Skeletal muscle tissue (tissue), 4 donors: ENCODE results near the gene ENTR1. TPM values are rescaled to one million over a fixed set of nuclear protein-coding genes. Genes with fewer than 3 reads are reported as not detected.

Experiments
- H3K27ac ChIP-seq: one replicate; pipeline ENCODE4 v1.7.0; 2013; ENCODE audit warnings: mild to moderate bottlenecking, low read depth, low read length, inconsistent platforms
- H3K27me3 ChIP-seq, 3 donors: one replicate each; pipeline ENCODE4 v1.7.0; 2013; ENCODE audit warnings: low read length in 3 of 3; ENCODE audit not compliant: control insufficient read depth in 3 of 3, insufficient read depth in 3 of 3
- H3K36me3 ChIP-seq, 3 donors: one replicate each; pipeline ENCODE4 v1.7.0; 2013; ENCODE audit warnings: low read length in 3 of 3; ENCODE audit not compliant: control insufficient read depth in 3 of 3, insufficient read depth in 3 of 3
- H3K4me1 ChIP-seq, 3 donors: one replicate each; pipeline ENCODE4 v1.7.0; 2013; ENCODE audit warnings: low read length in 3 of 3, mild to moderate bottlenecking in 3 of 3; ENCODE audit not compliant: control insufficient read depth in 3 of 3, insufficient read depth in 3 of 3
- H3K4me3 ChIP-seq, 3 donors: one replicate each; pipeline ENCODE4 v1.7.0; 2013; ENCODE audit warnings: low read length in 3 of 3
- H3K9ac ChIP-seq, 3 donors: one replicate each; pipeline ENCODE4 v1.7.0; 2013; ENCODE audit warnings: low read length in 3 of 3, mild to moderate bottlenecking in 3 of 3, moderate library complexity in 2 of 3, low read depth in 1 of 3
- H3K9me3 ChIP-seq, 3 donors: one replicate each; pipeline ENCODE4 v1.7.0; 2013; ENCODE audit warnings: low read length in 3 of 3; ENCODE audit not compliant: control insufficient read depth in 3 of 3
- total RNA-seq: library from RNA; depleted of rRNA; stranded (reverse); fragments of >200 nt; gene quantifications from one replicate; pipeline ENCODE4 v1.2.3, GENCODE V29; 2014
- donor health status: Osteomylitis.

The ENTR1 gene
- total RNA-seq, 1 donor from 2014 or later: 7.8 TPM

DNA sequence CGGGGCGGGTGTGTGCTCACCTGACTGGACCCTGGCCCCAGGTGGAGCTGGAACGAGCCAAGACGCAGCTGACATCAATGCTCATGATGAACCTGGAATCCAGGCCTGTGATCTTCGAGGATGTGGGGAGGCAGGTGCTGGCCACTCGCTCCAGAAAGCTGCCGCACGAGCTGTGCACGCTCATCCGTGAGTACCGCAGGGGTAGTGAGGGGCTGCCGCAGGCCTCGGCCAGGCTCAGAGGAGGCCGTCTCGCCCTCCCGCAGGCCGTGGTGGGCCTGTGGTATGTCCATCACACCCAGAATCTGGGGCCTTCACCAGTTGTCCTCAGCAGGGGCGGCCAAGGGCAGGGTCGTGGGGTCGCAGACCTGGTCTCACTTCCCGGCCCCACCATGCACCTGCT is 11.4 kb upstream of the ENTR1 start:
- Histone ChIP-seq H3K27ac (no peak overlapping the region), H3K9me3 (no peaks in the 10 kb centered on the region), H3K4me1 (no peaks in the 10 kb centered on the region), H3K27me3 (no peaks in the 10 kb centered on the region), H3K9ac (no peak overlapping the region), H3K4me3 (no peak overlapping the region), H3K36me3 (peaks cover 64 to 76% (median 64%) of the 10 kb centered on the region in 3 donors)

DNA sequence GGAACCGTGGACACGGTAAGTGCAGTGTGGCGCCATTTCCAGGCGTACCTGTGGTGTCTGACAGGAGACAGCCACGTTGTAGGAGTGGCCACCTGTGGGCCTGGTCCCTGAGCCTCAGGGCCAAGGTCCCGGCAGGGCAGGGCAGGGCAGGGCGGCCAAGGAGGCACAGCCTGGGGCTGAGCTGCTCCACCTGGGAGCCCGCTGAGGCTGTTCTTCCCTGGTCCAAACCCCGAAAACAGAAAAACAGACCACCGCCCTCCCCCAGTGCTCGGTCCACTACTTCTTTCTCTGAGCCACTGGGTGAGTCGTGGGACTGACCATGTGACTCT is 8.6 kb upstream of the ENTR1 start:
- Histone ChIP-seq H3K36me3 (peaks cover 80 to 88% (median 81%) of the 10 kb centered on the region in 3 donors), H3K9me3 (no peaks in the 10 kb centered on the region), H3K9ac (no peak overlapping the region), H3K4me1 (no peaks in the 10 kb centered on the region), H3K4me3 (no peak overlapping the region), H3K27ac (no peak overlapping the region), H3K27me3 (no peaks in the 10 kb centered on the region)

DNA sequence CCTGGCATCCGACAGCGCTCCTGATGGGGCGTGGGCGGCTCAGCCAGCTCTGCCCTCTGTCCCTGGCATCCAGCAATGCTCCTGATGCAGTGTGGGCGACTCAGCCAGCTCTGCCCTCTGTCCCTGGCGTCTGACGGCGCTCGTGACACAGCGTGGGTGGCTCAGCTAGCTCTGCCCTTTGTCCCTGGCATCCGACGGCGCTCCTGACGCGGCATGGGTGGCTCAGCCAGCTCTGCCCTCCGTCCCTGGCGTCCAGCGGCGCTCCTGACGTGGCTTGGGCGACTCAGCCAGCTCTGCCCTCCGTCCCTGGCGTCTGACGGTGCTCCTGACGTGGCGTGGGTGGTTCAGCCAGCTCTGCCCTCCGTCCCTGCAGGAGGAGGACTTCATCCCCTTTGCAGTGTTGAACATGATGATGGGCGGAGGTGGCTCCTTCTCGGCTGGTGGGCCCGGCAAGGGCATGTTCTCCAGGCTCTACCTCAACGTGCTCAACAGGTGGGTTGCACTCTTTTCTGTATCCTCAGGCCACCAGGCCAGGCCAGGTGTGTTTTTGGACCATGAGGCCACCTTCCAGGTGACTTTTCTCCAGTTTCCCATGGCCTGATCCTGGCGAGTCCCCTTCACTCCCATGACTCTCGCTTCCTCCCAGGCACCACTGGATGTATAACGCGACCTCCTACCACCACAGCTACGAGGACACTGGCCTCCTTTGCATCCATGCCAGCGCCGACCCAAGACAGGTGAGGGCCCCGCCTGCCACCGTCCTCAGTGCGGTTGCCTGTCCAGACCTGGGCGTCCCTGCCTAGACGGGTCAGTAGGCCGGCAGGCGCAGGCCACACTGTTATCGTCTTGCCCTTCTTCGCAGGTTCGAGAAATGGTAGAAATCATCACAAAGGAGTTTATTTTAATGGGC is 8.0 kb upstream of the ENTR1 start:
- Histone ChIP-seq H3K4me1 (no peaks in the 10 kb centered on the region), H3K27ac (no peak overlapping the region), H3K36me3 (peaks cover 81 to 90% (median 81%) of the 10 kb centered on the region in 3 donors), H3K9ac (no peak overlapping the region), H3K4me3 (no peak overlapping the region), H3K27me3 (no peaks in the 10 kb centered on the region), H3K9me3 (no peaks in the 10 kb centered on the region)

DNA sequence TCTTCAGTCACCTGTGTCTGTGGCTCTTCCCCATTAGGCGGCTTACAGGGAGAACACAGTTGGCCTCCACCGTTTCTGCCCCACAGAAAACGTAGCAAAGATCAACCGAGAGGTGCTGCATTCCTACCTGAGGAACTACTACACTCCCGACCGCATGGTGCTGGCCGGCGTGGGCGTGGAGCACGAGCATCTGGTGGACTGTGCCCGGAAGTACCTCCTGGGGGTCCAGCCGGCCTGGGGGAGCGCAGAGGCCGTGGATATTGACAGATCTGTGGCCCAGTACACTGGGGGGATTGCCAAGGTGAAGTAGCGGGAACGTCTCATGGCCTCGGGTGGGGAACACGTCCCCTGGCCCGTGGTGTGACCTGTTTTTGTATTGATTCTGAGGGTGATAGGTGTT is 6.5 kb upstream of the ENTR1 start:
- no peak overlapping the region for H3K4me3 ChIP-seq
- no peak overlapping the region for H3K9ac ChIP-seq
- no peaks in the 10 kb centered on the region for H3K9me3 ChIP-seq
- peaks cover under 1 to 7% (median 2%) of the 10 kb centered on the region in 3 donors for H3K4me1 ChIP-seq
- no peak overlapping the region for H3K27ac ChIP-seq
- no peaks in the 10 kb centered on the region for H3K27me3 ChIP-seq
- H3K36me3 ChIP-seq: peaks cover 73 to 86% (median 74%) of the 10 kb centered on the region in 3 donors

DNA sequence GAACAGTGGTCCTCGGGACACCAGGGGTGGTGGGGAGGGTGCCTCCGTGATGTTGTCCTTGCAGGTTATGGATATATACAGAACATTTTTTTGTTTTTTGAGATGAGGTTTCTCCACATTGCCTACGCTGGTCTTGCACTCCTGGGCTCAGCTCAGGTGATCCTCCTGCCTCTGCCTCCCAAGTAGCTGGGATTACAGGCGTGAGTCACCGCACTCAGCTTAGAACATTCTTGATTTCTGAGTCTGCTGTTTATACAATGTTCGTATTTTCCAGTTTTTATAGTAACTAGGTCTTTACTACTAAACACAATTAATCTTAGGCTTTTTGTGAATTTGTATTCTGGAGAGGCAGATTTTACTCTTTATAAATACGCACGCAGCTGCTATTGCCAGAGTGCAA is 6.0 kb upstream of the ENTR1 start:
- H3K36me3 ChIP-seq: peaks cover 68 to 83% (median 74%) of the 10 kb centered on the region in 3 donors
- no peak overlapping the region for H3K4me3 ChIP-seq
- H3K9me3 ChIP-seq: no peaks in the 10 kb centered on the region
- no peak overlapping the region for H3K27ac ChIP-seq
- peaks cover 5 to 11% (median 7%) of the 10 kb centered on the region in 3 donors for H3K4me1 ChIP-seq
- H3K9ac ChIP-seq: no peak overlapping the region
- no peaks in the 10 kb centered on the region for H3K27me3 ChIP-seq

DNA sequence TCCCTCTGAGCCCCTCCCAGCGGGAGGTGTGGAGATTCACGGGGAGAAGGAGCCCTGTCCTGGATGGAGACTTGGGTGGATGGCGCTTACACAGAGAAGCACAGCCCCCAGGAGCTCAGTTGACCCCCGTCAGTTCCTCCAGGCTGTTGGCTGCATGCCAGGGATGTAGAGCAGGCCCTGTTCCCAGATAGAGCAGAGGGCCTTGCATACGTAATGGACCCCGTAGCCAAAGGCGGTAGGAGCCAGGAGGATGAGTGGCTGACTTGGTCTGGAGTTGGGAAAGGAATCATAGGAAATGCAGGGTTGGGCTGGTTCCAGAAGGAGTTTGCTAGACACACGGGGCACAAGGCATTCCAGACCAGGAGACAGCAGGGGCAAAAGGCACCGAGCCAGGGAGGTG is 2.5 kb upstream of the ENTR1 start:
- no peaks in the 10 kb centered on the region for H3K27me3 ChIP-seq
- no peak overlapping the region for H3K9ac ChIP-seq
- H3K4me1 ChIP-seq: peaks cover 18 to 32% (median 19%) of the 10 kb centered on the region in 3 donors
- peaks cover 47 to 55% (median 50%) of the 10 kb centered on the region in 3 donors for H3K36me3 ChIP-seq
- no peak overlapping the region for H3K4me3 ChIP-seq
- no peak overlapping the region for H3K27ac ChIP-seq
- H3K9me3 ChIP-seq: no peaks in the 10 kb centered on the region

DNA sequence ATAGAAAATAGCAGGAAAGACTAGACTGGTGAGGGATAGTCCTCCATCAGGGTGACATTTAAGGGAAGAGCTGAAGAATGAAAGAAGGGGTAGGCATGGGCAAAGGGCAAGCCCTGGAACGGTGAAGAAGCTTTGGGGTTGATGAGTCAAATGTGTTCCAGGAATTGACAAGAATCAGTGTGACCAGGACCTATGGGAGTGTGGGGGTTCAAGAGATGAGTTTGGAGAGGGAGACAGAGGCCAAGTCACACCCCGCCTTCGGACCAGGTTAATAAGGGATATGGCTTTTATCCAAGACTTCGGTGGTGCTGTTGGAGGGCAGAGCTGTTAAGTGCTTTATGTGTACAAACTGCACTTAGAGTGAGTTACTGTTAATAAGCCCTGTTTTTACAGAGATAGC is 964 bp upstream of the ENTR1 start:
- peak overlapping the region; percentile 82 to 91 (median 89) for H3K4me3 ChIP-seq
- H3K27ac ChIP-seq: peak overlapping the region; percentile 77
- no peaks in the 10 kb centered on the region for H3K27me3 ChIP-seq
- peaks cover 18 to 32% (median 19%) of the 10 kb centered on the region in 3 donors for H3K4me1 ChIP-seq
- H3K9ac ChIP-seq: peak overlapping the region; percentile 85 to 95 (median 94)
- H3K36me3 ChIP-seq: peaks cover 45 to 54% (median 47%) of the 10 kb centered on the region in 3 donors
- no peaks in the 10 kb centered on the region for H3K9me3 ChIP-seq

DNA sequence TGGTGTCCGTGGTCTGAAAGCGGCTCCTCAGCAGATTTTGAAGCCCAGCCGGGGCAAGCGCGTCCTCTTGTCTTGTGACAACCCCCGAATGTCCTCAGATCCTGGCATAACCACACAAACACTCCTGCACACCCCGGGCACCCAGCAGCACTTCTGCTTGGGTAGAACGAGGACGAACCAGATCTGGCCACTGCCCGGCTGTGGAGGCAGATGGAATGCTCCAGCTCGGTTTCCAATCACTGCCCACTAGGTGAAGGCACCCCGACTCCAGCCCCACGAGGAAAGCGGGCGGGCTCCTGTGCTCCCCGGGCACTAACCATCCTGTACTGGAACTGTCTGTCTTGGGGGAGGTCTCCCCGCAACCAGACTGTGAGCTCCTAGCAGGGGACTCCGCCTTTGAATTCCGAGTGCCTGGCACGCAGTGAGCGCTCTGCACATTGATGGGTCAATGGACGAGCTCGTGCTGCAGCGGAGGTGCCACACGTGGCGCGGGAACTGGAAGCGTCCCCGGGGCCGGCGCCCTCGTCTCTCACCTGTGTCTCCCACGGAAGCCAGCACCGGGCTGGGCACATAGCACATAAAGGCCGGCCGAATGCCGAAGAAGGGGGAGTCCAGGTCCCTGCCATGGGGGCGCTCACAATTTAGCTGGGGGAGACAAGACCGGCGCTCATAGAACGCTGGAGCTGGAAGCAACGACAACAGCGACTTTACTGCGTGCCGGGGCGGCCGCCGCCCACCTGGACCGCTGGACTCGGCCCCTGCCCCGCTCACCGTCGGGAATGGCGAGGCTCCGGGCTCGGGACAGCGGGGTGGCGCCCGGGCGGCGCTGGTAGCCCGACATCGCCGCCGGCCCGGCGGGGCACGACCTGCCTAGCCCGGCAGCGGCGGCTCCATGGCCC is 608 bp downstream of the ENTR1 start:
- Histone ChIP-seq H3K36me3 (peaks cover 44 to 53% (median 45%) of the 10 kb centered on the region in 3 donors), H3K27ac (peak overlapping the region; percentile 66)

DNA sequence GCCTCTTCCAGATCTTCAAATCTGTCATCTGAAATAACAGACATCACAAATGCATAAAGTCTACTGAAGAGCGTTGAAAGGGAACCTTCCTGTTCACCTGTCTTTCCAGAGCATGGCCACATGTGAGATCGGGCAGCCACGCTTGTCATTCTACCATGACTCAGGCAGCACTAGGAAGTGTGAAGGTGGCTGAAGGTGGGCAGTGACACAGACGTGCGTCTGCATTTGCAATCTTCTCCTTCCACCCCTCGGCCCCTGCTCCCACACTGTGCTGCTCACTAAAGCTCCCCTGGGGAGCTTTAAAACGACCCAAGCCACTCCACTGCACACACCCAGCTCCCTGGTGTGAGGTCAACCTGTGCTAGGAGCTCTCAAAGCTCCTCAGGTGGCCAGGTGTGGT is 2.5 kb downstream of the ENTR1 start:
- Histone ChIP-seq H3K4me3 (no peak overlapping the region), H3K36me3 (peaks cover 33 to 49% (median 40%) of the 10 kb centered on the region in 3 donors), H3K9me3 (no peaks in the 10 kb centered on the region), H3K9ac (no peak overlapping the region), H3K27ac (no peak overlapping the region), H3K27me3 (no peaks in the 10 kb centered on the region), H3K4me1 (peaks cover 18 to 29% (median 19%) of the 10 kb centered on the region in 3 donors)

More for the DNA sequence above, 608 bp downstream of the ENTR1 start:
- H3K9ac ChIP-seq: peak overlapping the region; percentile 76 to 88 (median 83)
- peaks cover 18 to 32% (median 19%) of the 10 kb centered on the region in 3 donors for H3K4me1 ChIP-seq
- no peaks in the 10 kb centered on the region for H3K27me3 ChIP-seq
- peak overlapping the region; percentile 78 to 82 (median 81) for H3K4me3 ChIP-seq
- H3K9me3 ChIP-seq: no peaks in the 10 kb centered on the region
